Panc1 (cell line): ENCODE measurements around the gene ALDH5A1. TPM values are rescaled to one million over a fixed set of nuclear protein-coding genes. Genes with fewer than 3 reads are reported as not detected.
"Not testable (repeated sequence)": the region's sequence is repeated elsewhere in the genome, so short reads cannot be mapped to it uniquely, and the experiment has no call there.

Source experiments
- ATAC-seq: fragments of 200-7000 bp; cut with Tn5 transposase; 2 replicates; pipeline ENCODE4 v1.9.1; 2020; ENCODE audit warnings: mild to moderate bottlenecking, moderate library complexity
- BruUV-seq: library from RNA; stranded (reverse); fragments of 400-500 nt; replicated peaks from 2 replicates; lab custom pipeline; 2021; lab: Mats Ljungman, UMichigan
- CTCF ChIA-PET: fragments of 300-600 bp; sonication (Branson Sonifier 250); formaldehyde crosslinking; loops from one replicate; lab custom pipeline; 2022; ENCODE audit warnings: antibody characterized with exemption; lab: Charles Lee
- POLR2A ChIA-PET: fragments of 300-600 bp; sonication (Branson Sonifier 250); formaldehyde crosslinking; loops from one replicate; lab custom pipeline; 2022; ENCODE audit warnings: antibody characterized with exemption; lab: Charles Lee
- DNase-seq: peaks from one replicate; pipeline ENCODE4 v3.0.0-alpha.2; 2010; ENCODE audit warnings: low read depth, low spot score
- H3K27ac ChIP-seq: 2 replicates; pipeline ENCODE4 v1.5.1; 2011; ENCODE audit warnings: mild to moderate bottlenecking, low read length, inconsistent platforms
- H3K27me3 ChIP-seq: fragments of 200-500 bp; sonication (Bioruptor generic); 2 replicates; pipeline ENCODE4 v1.6.0; 2014; ENCODE audit warnings: low read length, inconsistent platforms; ENCODE audit not compliant: control insufficient read depth, insufficient read depth
- H3K36me3 ChIP-seq: fragments of 200-500 bp; sonication (Bioruptor generic); 2 replicates; pipeline ENCODE4 v1.5.1; 2014; ENCODE audit warnings: inconsistent platforms, mild to moderate bottlenecking, low read length, moderate library complexity; ENCODE audit not compliant: control insufficient read depth, insufficient read depth
- H3K4me1 ChIP-seq: 2 replicates; pipeline ENCODE4 v1.5.1; 2011; ENCODE audit warnings: inconsistent platforms, mild to moderate bottlenecking, low read length, moderate library complexity; ENCODE audit not compliant: control insufficient read depth, insufficient read depth
- H3K4me3 ChIP-seq, 2 experiments: 2 replicates each; pipeline ENCODE4 v1.5.1; 2011 to 2012; ENCODE audit warnings: low read depth in 2 of 2, low read length in 2 of 2, mild to moderate bottlenecking in 2 of 2, inconsistent platforms in 1 of 2, moderate library complexity in 1 of 2
- H3K9me3 ChIP-seq: fragments of 200-500 bp; sonication (Bioruptor generic); 2 replicates; pipeline ENCODE4 v1.5.1; 2014; ENCODE audit warnings: low read depth, mild to moderate bottlenecking, inconsistent platforms, low read length, moderate library complexity; ENCODE audit not compliant: control insufficient read depth, insufficient read depth
- CTCF ChIP-seq: fragments of 450-650 bp; IDR thresholded peaks from 2 replicates; pipeline ENCODE4 v1.5.1; 2017; ENCODE audit warnings: mild to moderate bottlenecking
- POLR2AphosphoS5 ChIP-seq: IDR thresholded peaks from 2 replicates; pipeline ENCODE4 v1.6.1; 2012; ENCODE audit warnings: mild to moderate bottlenecking, low read depth, low read length, moderate library complexity
- REST ChIP-seq, 2 experiments: IDR thresholded peaks; 2 replicates each; pipeline ENCODE4 v1.6.1; 2011 to 2012; ENCODE audit warnings: low read depth in 2 of 2, control low read depth in 1 of 2, low read length in 1 of 2, mild to moderate bottlenecking in 1 of 2, moderate library complexity in 1 of 2; ENCODE audit not compliant: insufficient read depth in 1 of 2
- SIN3A ChIP-seq: IDR thresholded peaks from 2 replicates; pipeline ENCODE4 v1.6.1; 2012; ENCODE audit warnings: low read depth, mild to moderate bottlenecking, low read length, moderate library complexity, borderline replicate concordance; ENCODE audit not compliant: insufficient read depth
- TCF7L2 ChIP-seq: IDR thresholded peaks from 2 replicates; pipeline ENCODE4 v1.6.1; 2011; ENCODE audit warnings: mild to moderate bottlenecking, low read depth, low read length, inconsistent platforms
- in situ Hi-C: cut with HindIII; loops from 2 replicates; pipeline ENCODE4 v1.10.0; 2016; ENCODE audit warnings: low sequenced_read_pairs, low pct_unique_long_range_greater_than_20kb
- intact Hi-C: fragments of 100-400 bp; cut with micrococcal nuclease; formaldehyde crosslinking; loops from one replicate; pipeline ENCODE4 v1.10.0; 2022; ENCODE audit not compliant: unreplicated experiment
- total RNA-seq: library from RNA; stranded (reverse); gene quantifications from one replicate; pipeline ENCODE4 v1.2.1, GENCODE V29; 2021; ENCODE audit not compliant: unreplicated experiment

ALDH5A1 gene
- total RNA-seq, 1 experiment from 2014 or later, result 4.2 TPM

GRCh38 chr6:24504649-24505586, 10.1 kb downstream of the ALDH5A1 start:
- Histone ChIP-seq H3K36me3 (no peaks in the 10 kb centered on the region), H3K27me3 (no peaks in the 10 kb centered on the region), H3K4me1 (no peaks in the 10 kb centered on the region), H3K27ac (no peak overlapping the region), H3K4me3 (no peak overlapping the region), H3K9me3 (no peaks in the 10 kb centered on the region)
- TF ChIP-seq TCF7L2 (no peak), CTCF (no peak), REST (IDR thresholded peaks at IDR 0.05; ENCODE audit: insufficient read depth in 1 of 2, low read depth in 2 of 2, low read length in 1 of 2) (no peak), SIN3A (no peak), POLR2AphosphoS5 (no peak)
- no peak for DNase-seq
- CTCF ChIA-PET, result no interaction called here
- POLR2A ChIA-PET, result no interaction called here
- in situ Hi-C loops (no loop called here), intact Hi-C loops (no loop called here)
- ATAC-seq, result no peak
- BruUV-seq, result no TSS peak

- in situ Hi-C loops, result no loop called here
- TF ChIP-seq POLR2AphosphoS5, result no peak
- no peak for TF ChIP-seq TCF7L2
- TF ChIP-seq SIN3A, result no peak
- TF ChIP-seq REST (IDR thresholded peaks at IDR 0.05; ENCODE audit: insufficient read depth in 1 of 2, low read depth in 2 of 2, low read length in 1 of 2), result no peak
- TF ChIP-seq CTCF, result no peak
- Histone ChIP-seq H3K36me3 (no peaks in the 10 kb centered on the region), H3K4me3 (no peak overlapping the region), H3K4me1 (no peaks in the 10 kb centered on the region), H3K27ac (no peak overlapping the region), H3K9me3 (no peaks in the 10 kb centered on the region), H3K27me3 (no peaks in the 10 kb centered on the region)
- DNase-seq (no peak), ATAC-seq (no peak)
- POLR2A ChIA-PET, result no interaction called here
- CTCF ChIA-PET, result no interaction called here
- BruUV-seq, result no TSS peak
- intact Hi-C loops, result no loop called here
Measured at GRCh38 chr6:24506814-24507520, 12.2 kb downstream of the ALDH5A1 start.

GRCh38 chr6:24511976-24512375, 17.2 kb downstream of the ALDH5A1 start:
- not testable (repeated sequence) for DNase-seq

More at GRCh38 chr6:24511976-24512375, 17.2 kb downstream of the ALDH5A1 start:
- H3K4me1 ChIP-seq, in situ Hi-C loops, H3K27me3 ChIP-seq, H3K27ac ChIP-seq, intact Hi-C loops, CTCF ChIA-PET, ATAC-seq, H3K9me3 ChIP-seq, H3K36me3 ChIP-seq, H3K4me3 ChIP-seq, BruUV-seq, POLR2A ChIA-PET: not testable (repeated sequence)
